ENCODE data around the gene ATXN7L1. TPM values are rescaled to one million over a fixed set of nuclear protein-coding genes. Genes with fewer than 3 reads are reported as not detected.

The ATXN7L1 gene
- total RNA-seq, 2 donors from 2014 or later = 9.5 to 9.7 TPM

GRCh38 chr7:105769901-105770628, 106.3 kb downstream of the ATXN7L1 start:
- DNase-seq (ENCODE audit: low spot score) = no peak
- intact Hi-C loops (cut with DNase I) = loop anchor here in 1 of 2 donors (10.0 kb wide), 2 partner anchors 235 to 385 kb away; no protein-coding TSS in a partner anchor

GRCh38 chr7:105768898-105769507, 107.4 kb downstream of the ATXN7L1 start:
- intact Hi-C loops (cut with DNase I) = loop anchor here in 1 of 2 donors (10.0 kb wide), 2 partner anchors 236 to 386 kb away; no protein-coding TSS in a partner anchor
- no peak for DNase-seq (ENCODE audit: low spot score)

- no peak for DNase-seq (ENCODE audit: low spot score)
- intact Hi-C loops (cut with DNase I) = loop anchor here in 1 of 2 donors (10.0 kb wide), 2 partner anchors 237 to 387 kb away; no protein-coding TSS in a partner anchor
Measured at GRCh38 chr7:105768117-105768516, 108.3 kb downstream of the ATXN7L1 start.

GRCh38 chr7:105766421-105767073, 109.9 kb downstream of the ATXN7L1 start:
- intact Hi-C loops (cut with DNase I) = loop anchor here in 1 of 2 donors (10.0 kb wide), 2 partner anchors 238 to 388 kb away; no protein-coding TSS in a partner anchor
- no peak for DNase-seq (ENCODE audit: low spot score)

- DNase-seq (ENCODE audit: low spot score) = no peak
- intact Hi-C loops (cut with DNase I) = loop anchor here in 1 of 2 donors (10.0 kb wide), 2 partner anchors 239 to 389 kb away; no protein-coding TSS in a partner anchor
Measured at GRCh38 chr7:105765846-105766245, 110.6 kb downstream of the ATXN7L1 start.

GRCh38 chr7:105764506-105764905, 111.9 kb downstream of the ATXN7L1 start:
- intact Hi-C loops (cut with DNase I) = loop anchor here in 1 of 2 donors (5.0 to 10.0 kb wide), 3 partner anchors 240 to 390 kb away; no protein-coding TSS in a partner anchor
- no peak for DNase-seq (ENCODE audit: low spot score)

GRCh38 chr7:105760551-105761447, 115.6 kb downstream of the ATXN7L1 start:
- intact Hi-C loops (cut with DNase I) = loop anchor here in 1 of 2 donors (5.0 to 10.0 kb wide), 3 partner anchors 244 to 394 kb away; no protein-coding TSS in a partner anchor
- no peak for DNase-seq (ENCODE audit: low spot score)

GRCh38 chr7:105759670-105760550, 116.5 kb downstream of the ATXN7L1 start:
- no peak for DNase-seq (ENCODE audit: low spot score)
- intact Hi-C loops (cut with DNase I) = loop anchor here in 1 of 2 donors (5.0 to 10.0 kb wide), 3 partner anchors 245 to 395 kb away; no protein-coding TSS in a partner anchor

GRCh38 chr7:105756367-105756766, 120.0 kb downstream of the ATXN7L1 start:
- no peak for DNase-seq (ENCODE audit: low spot score)
- intact Hi-C loops (cut with DNase I) = loop anchor here in 1 of 2 donors (1.0 kb wide), 1 partner anchor 101 kb away; no protein-coding TSS in a partner anchor

GRCh38 chr7:105752671-105753275, 123.6 kb downstream of the ATXN7L1 start:
- no peak for DNase-seq (ENCODE audit: low spot score)
- intact Hi-C loops (cut with DNase I) = no loop called here

GRCh38 chr7:105751054-105751453, 125.3 kb downstream of the ATXN7L1 start:
- intact Hi-C loops (cut with DNase I) = no loop called here
- DNase-seq (ENCODE audit: low spot score) = no peak

- no peak for DNase-seq (ENCODE audit: low spot score)
- intact Hi-C loops (cut with DNase I) = no loop called here
Measured at GRCh38 chr7:105748701-105749100, 127.7 kb downstream of the ATXN7L1 start.

GRCh38 chr7:105745681-105746330, 130.6 kb downstream of the ATXN7L1 start:
- intact Hi-C loops (cut with DNase I) = no loop called here
- no peak for DNase-seq (ENCODE audit: low spot score)

- no peak for DNase-seq (ENCODE audit: low spot score)
- intact Hi-C loops (cut with DNase I) = no loop called here
Measured at GRCh38 chr7:105744258-105744657, 132.1 kb downstream of the ATXN7L1 start.

- intact Hi-C loops (cut with DNase I) = no loop called here
- no peak for DNase-seq (ENCODE audit: low spot score)
Measured at GRCh38 chr7:105743351-105744090, 132.9 kb downstream of the ATXN7L1 start.

- intact Hi-C loops (cut with DNase I) = no loop called here
- DNase-seq (ENCODE audit: low spot score) = no peak
Measured at GRCh38 chr7:105742787-105743186, 133.6 kb downstream of the ATXN7L1 start.
